Esophagus squamous epithelium (tissue), 4 donors: Measurements from ENCODE around the gene WDR77.

Experiments used
- CTCF ChIP-seq, 6 experiments: fragments of 450-650 bp in 4 of 6; fragments of 200-600 bp in 2 of 6; sonication (generic) in 2 of 6; IDR thresholded peaks; one replicate each; pipeline ENCODE4 v1.5.1; 2016 to 2019; ENCODE audit warnings: antibody characterized with exemption in 6 of 6, mild to moderate bottlenecking in 4 of 6, moderate library complexity in 4 of 6
- POLR2A ChIP-seq, 4 donors: fragments of 450-650 bp; IDR thresholded peaks; one replicate each; pipeline ENCODE4 v1.6.1; 2017; ENCODE audit warnings: antibody characterized with exemption in 4 of 4, mild to moderate bottlenecking in 4 of 4, moderate library complexity in 3 of 4

GRCh38 chr1:111496398-111496797 is 47.3 kb upstream of the WDR77 start:
- TF ChIP-seq CTCF (IDR thresholded peaks at IDR 0.05) (no peak), POLR2A (IDR thresholded peaks at IDR 0.05) (no peak)
